Measurements from ENCODE around the gene TNFRSF17. TPM values are rescaled to one million over a fixed set of nuclear protein-coding genes. Genes with fewer than 3 reads are reported as not detected.

TNFRSF17 gene
- total and polyA plus RNA-seq, 3 experiments from 2014 or later: not detected

GRCh38 chr16:12017558-12017957 lies 52.5 kb downstream of the TNFRSF17 start:
- Mint-ChIP-seq H3K27ac (no peak overlapping the region), H3K36me3 (peaks cover 0 to 2% (median 2%) of the 10 kb centered on the region in 3 donors), H3K4me1 (no peaks in the 10 kb centered on the region), H3K27me3 (no peaks in the 10 kb centered on the region), H3K4me3 (no peak overlapping the region), H3K9me3 (no peaks in the 10 kb centered on the region)
- Histone ChIP-seq H3K9me3 (ENCODE audit: low read length) (no peaks in the 10 kb centered on the region), H3K27me3 (ENCODE audit: insufficient read depth, low read length, poor library complexity, severe bottlenecking) (no peaks in the 10 kb centered on the region), H3K27ac (ENCODE audit: low read depth, low read length) (no peak overlapping the region), H3K4me3 (ENCODE audit: low read length) (no peak overlapping the region), H3K36me3 (ENCODE audit: insufficient read depth, low read length) (no peaks in the 10 kb centered on the region), H3K4me1 (ENCODE audit: insufficient read depth, low read length) (no peaks in the 10 kb centered on the region)
- CTCF ChIA-PET: no interaction called here
- POLR2A ChIA-PET: no interaction called here
- no peak for DNase-seq

Other genes starting within 250 kb of the TNFRSF17 start
- gene TXNDC11, start 222.4 kb upstream of the TNFRSF17 start, total RNA-seq: 10 to 100 TPM; 32.8 to 38.8 TPM
- gene TXNDC11, start 222.4 kb upstream of the TNFRSF17 start, polyA plus RNA-seq: 57.8 TPM
- 10 to 100 TPM; 51.9 to 54.2 TPM for gene ZC3H7A, start 168.0 kb upstream of the TNFRSF17 start, total RNA-seq
- 35.6 TPM for gene ZC3H7A, start 168.0 kb upstream of the TNFRSF17 start, polyA plus RNA-seq
- 100 to 1,000 TPM; 355 to 362 TPM for gene RSL1D1, start 113.7 kb upstream of the TNFRSF17 start, total RNA-seq
- 265 TPM for gene RSL1D1, start 113.7 kb upstream of the TNFRSF17 start, polyA plus RNA-seq
- 100 to 1,000 TPM; 228 to 237 TPM for gene GSPT1, start 49.3 kb upstream of the TNFRSF17 start, total RNA-seq
- 90.8 TPM for gene GSPT1, start 49.3 kb upstream of the TNFRSF17 start, polyA plus RNA-seq
- 1 to 10 TPM; 9.4 to 9.7 TPM for gene NPIPB2, start 23.2 kb upstream of the TNFRSF17 start, total RNA-seq
- gene NPIPB2, start 23.2 kb upstream of the TNFRSF17 start, polyA plus RNA-seq: 1.3 TPM
- gene SNX29, start 11.5 kb downstream of the TNFRSF17 start, total RNA-seq: 10 to 100 TPM; 12.0 to 14.4 TPM
- 12.4 TPM for gene SNX29, start 11.5 kb downstream of the TNFRSF17 start, polyA plus RNA-seq

All from CD8-positive, alpha-beta memory T cell (primary cell).